GM19397 (cell line): Measurements from ENCODE around the gene RCAN2.

Experiments
- ATAC-seq: cut with Tn5 transposase; IDR thresholded peaks from one replicate; pipeline ENCODE4 v1.9.1; 2021; ENCODE audit warnings: mild to moderate bottlenecking, moderate library complexity; ENCODE audit not compliant: unreplicated experiment

The RCAN2 gene

GRCh38 chr6:46262928-46263706 is 228.1 kb downstream of the RCAN2 start:
- ATAC-seq, result no peak

GRCh38 chr6:46258249-46258648 is 233.0 kb downstream of the RCAN2 start:
- no peak for ATAC-seq

GRCh38 chr6:46255528-46255927 is 235.7 kb downstream of the RCAN2 start:
- ATAC-seq, result no peak

- ATAC-seq, result no peak
Measured at GRCh38 chr6:46254946-46255345, 236.3 kb downstream of the RCAN2 start.

- no peak for ATAC-seq
Measured at GRCh38 chr6:46254331-46254730, 236.9 kb downstream of the RCAN2 start.

- no peak for ATAC-seq
Measured at GRCh38 chr6:46251583-46252339, 239.5 kb downstream of the RCAN2 start.

- no peak for ATAC-seq
Measured at GRCh38 chr6:46248143-46248542, 243.1 kb downstream of the RCAN2 start.

- ATAC-seq, result no peak
Measured at GRCh38 chr6:46246727-46247126, 244.5 kb downstream of the RCAN2 start.

GRCh38 chr6:46246081-46246480 is 245.2 kb downstream of the RCAN2 start:
- no peak for ATAC-seq

- ATAC-seq, result no peak
Measured at GRCh38 chr6:46244670-46245069, 246.6 kb downstream of the RCAN2 start.

GRCh38 chr6:46243754-46244153 is 247.5 kb downstream of the RCAN2 start:
- no peak for ATAC-seq

- no peak for ATAC-seq
Measured at GRCh38 chr6:46242921-46243320, 248.3 kb downstream of the RCAN2 start.

GRCh38 chr6:46240866-46241565 is 250.2 kb downstream of the RCAN2 start:
- no peak for ATAC-seq

- ATAC-seq, result no peak
Measured at GRCh38 chr6:46236752-46237151, 254.5 kb downstream of the RCAN2 start.

GRCh38 chr6:46235242-46235641 is 256.0 kb downstream of the RCAN2 start:
- no peak for ATAC-seq

GRCh38 chr6:46234700-46235099 is 256.5 kb downstream of the RCAN2 start:
- ATAC-seq, result no peak

- ATAC-seq, result no peak
Measured at GRCh38 chr6:46234156-46234556, 257.1 kb downstream of the RCAN2 start.

- ATAC-seq, result no peak
Measured at GRCh38 chr6:46233129-46233528, 258.1 kb downstream of the RCAN2 start.

GRCh38 chr6:46222286-46222685 is 269.0 kb downstream of the RCAN2 start:
- no peak for ATAC-seq

GRCh38 chr6:46221222-46221793 is 269.9 kb downstream of the RCAN2 start:
- peak; percentile 60 for ATAC-seq
